ENCODE data around the gene LRRN2. TPM values are rescaled to one million over a fixed set of nuclear protein-coding genes. Genes with fewer than 3 reads are reported as not detected.

Gene LRRN2
- total and polyA plus RNA-seq, 2 experiments from 2014 or later, result 0.74 to 2.6 TPM

- TF ChIP-seq, protein P1, sequence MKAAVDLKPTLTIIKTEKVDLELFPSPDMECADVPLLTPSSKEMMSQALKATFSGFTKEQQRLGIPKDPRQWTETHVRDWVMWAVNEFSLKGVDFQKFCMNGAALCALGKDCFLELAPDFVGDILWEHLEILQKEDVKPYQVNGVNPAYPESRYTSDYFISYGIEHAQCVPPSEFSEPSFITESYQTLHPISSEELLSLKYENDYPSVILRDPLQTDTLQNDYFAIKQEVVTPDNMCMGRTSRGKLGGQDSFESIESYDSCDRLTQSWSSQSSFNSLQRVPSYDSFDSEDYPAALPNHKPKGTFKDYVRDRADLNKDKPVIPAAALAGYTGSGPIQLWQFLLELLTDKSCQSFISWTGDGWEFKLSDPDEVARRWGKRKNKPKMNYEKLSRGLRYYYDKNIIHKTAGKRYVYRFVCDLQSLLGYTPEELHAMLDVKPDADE (IDR thresholded peaks at IDR 0.05), result no peak
- TF ChIP-seq, protein P2, sequence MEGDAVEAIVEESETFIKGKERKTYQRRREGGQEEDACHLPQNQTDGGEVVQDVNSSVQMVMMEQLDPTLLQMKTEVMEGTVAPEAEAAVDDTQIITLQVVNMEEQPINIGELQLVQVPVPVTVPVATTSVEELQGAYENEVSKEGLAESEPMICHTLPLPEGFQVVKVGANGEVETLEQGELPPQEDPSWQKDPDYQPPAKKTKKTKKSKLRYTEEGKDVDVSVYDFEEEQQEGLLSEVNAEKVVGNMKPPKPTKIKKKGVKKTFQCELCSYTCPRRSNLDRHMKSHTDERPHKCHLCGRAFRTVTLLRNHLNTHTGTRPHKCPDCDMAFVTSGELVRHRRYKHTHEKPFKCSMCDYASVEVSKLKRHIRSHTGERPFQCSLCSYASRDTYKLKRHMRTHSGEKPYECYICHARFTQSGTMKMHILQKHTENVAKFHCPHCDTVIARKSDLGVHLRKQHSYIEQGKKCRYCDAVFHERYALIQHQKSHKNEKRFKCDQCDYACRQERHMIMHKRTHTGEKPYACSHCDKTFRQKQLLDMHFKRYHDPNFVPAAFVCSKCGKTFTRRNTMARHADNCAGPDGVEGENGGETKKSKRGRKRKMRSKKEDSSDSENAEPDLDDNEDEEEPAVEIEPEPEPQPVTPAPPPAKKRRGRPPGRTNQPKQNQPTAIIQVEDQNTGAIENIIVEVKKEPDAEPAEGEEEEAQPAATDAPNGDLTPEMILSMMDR (conservative IDR thresholded peaks at IDR 0.05; ENCODE audit: low read depth in 2 of 2), result no peak
- TF ChIP-seq EZH2 (IDR thresholded peaks at IDR 0.05; ENCODE audit: low read depth, unreplicated experiment), result no peak
These were observed 12.9 kb downstream of the LRRN2 start (continued) for GRCh38 chr1:204672482-204673121.

- Histone ChIP-seq H3K9me2 (ENCODE audit: insufficient read depth) (no peaks in the 10 kb centered on the region), H3K27me3 (ENCODE audit: insufficient read depth) (no peaks in the 10 kb centered on the region), H3K4me1 (ENCODE audit: insufficient read depth) (no peaks in the 10 kb centered on the region; the same call in 1 of the 2 replicates), H3F3A (replicated peaks; ENCODE audit: low read depth) (no peaks in the 10 kb centered on the region), H3K4me2 (no peak overlapping the region), H3K36me3 (ENCODE audit: insufficient read depth) (no peaks in the 10 kb centered on the region), H2AFZ (no peak overlapping the region), H3K79me2 (replicated peaks; ENCODE audit: insufficient read depth) (no peaks in the 10 kb centered on the region), H4K20me1 (replicated peaks; ENCODE audit: insufficient read depth) (no peaks in the 10 kb centered on the region), H3K27ac (ENCODE audit: low read depth) (no peak overlapping the region), H3K4me3 (no peak overlapping the region)
- H3K36me3 Mint-ChIP-seq (ENCODE audit: low read depth), result no peaks in the 10 kb centered on the region
- H3K27ac Mint-ChIP-seq, result no peak overlapping the region
- DNase-seq (ENCODE audit: low spot score), result no peak
- H3K4me1 Mint-ChIP-seq, result peaks cover 10% of the 10 kb centered on the region
- no peak overlapping the region for H3K4me3 Mint-ChIP-seq
- H3K27me3 Mint-ChIP-seq (ENCODE audit: insufficient read depth, low read depth, poor library complexity), result peaks cover 3% of the 10 kb centered on the region
- H3K9me3 Mint-ChIP-seq, result no peaks in the 10 kb centered on the region
- no peak for ATAC-seq
- no peak for TF ChIP-seq POLR2AphosphoS5 (IDR thresholded peaks at IDR 0.05; ENCODE audit: low read depth)
- TF ChIP-seq, protein P2 (conservative IDR thresholded peaks at IDR 0.05; ENCODE audit: low read depth in 2 of 2), result no peak
- no peak for TF ChIP-seq ZNF331 (CRISPR knock-in tag; IDR thresholded peaks at IDR 0.05; ENCODE audit: low read depth)
- TF ChIP-seq EZH2phosphoT487 (IDR thresholded peaks at IDR 0.05; ENCODE audit: unreplicated experiment), result no peak
- TF ChIP-seq, protein P1 (IDR thresholded peaks at IDR 0.05), result no peak
- TF ChIP-seq EZH2 (IDR thresholded peaks at IDR 0.05; ENCODE audit: low read depth, unreplicated experiment), result no peak
- no peak for TF ChIP-seq NANOG (IDR thresholded peaks at IDR 0.05; ENCODE audit: borderline replicate concordance)
- TF ChIP-seq, protein P3, sequence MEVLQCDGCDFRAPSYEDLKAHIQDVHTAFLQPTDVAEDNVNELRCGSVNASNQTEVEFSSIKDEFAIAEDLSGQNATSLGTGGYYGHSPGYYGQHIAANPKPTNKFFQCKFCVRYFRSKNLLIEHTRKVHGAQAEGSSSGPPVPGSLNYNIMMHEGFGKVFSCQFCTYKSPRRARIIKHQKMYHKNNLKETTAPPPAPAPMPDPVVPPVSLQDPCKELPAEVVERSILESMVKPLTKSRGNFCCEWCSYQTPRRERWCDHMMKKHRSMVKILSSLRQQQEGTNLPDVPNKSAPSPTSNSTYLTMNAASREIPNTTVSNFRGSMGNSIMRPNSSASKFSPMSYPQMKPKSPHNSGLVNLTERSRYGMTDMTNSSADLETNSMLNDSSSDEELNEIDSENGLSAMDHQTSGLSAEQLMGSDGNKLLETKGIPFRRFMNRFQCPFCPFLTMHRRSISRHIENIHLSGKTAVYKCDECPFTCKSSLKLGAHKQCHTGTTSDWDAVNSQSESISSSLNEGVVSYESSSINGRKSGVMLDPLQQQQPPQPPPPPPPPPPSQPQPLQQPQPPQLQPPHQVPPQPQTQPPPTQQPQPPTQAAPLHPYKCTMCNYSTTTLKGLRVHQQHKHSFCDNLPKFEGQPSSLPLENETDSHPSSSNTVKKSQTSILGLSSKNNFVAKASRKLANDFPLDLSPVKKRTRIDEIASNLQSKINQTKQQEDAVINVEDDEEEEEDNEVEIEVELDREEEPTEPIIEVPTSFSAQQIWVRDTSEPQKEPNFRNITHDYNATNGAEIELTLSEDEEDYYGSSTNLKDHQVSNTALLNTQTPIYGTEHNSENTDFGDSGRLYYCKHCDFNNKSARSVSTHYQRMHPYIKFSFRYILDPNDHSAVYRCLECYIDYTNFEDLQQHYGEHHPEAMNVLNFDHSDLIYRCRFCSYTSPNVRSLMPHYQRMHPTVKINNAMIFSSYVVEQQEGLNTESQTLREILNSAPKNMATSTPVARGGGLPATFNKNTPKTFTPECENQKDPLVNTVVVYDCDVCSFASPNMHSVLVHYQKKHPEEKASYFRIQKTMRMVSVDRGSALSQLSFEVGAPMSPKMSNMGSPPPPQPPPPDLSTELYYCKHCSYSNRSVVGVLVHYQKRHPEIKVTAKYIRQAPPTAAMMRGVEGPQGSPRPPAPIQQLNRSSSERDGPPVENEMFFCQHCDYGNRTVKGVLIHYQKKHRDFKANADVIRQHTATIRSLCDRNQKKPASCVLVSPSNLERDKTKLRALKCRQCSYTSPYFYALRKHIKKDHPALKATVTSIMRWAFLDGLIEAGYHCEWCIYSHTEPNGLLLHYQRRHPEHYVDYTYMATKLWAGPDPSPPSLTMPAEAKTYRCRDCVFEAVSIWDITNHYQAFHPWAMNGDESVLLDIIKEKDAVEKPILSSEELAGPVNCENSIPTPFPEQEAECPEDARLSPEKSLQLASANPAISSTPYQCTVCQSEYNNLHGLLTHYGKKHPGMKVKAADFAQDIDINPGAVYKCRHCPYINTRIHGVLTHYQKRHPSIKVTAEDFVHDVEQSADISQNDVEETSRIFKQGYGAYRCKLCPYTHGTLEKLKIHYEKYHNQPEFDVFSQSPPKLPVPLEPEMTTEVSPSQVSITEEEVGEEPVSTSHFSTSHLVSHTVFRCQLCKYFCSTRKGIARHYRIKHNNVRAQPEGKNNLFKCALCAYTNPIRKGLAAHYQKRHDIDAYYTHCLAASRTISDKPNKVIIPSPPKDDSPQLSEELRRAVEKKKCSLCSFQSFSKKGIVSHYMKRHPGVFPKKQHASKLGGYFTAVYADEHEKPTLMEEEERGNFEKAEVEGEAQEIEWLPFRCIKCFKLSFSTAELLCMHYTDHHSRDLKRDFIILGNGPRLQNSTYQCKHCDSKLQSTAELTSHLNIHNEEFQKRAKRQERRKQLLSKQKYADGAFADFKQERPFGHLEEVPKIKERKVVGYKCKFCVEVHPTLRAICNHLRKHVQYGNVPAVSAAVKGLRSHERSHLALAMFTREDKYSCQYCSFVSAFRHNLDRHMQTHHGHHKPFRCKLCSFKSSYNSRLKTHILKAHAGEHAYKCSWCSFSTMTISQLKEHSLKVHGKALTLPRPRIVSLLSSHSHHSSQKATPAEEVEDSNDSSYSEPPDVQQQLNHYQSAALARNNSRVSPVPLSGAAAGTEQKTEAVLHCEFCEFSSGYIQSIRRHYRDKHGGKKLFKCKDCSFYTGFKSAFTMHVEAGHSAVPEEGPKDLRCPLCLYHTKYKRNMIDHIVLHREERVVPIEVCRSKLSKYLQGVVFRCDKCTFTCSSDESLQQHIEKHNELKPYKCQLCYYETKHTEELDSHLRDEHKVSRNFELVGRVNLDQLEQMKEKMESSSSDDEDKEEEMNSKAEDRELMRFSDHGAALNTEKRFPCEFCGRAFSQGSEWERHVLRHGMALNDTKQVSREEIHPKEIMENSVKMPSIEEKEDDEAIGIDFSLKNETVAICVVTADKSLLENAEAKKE (CRISPR knock-in tag; IDR thresholded peaks at IDR 0.05), result no peak
- no peak for TF ChIP-seq ZNF114 (CRISPR knock-in tag; IDR thresholded peaks at IDR 0.05)
- no peak for TF ChIP-seq JUNB (IDR thresholded peaks at IDR 0.05; ENCODE audit: unreplicated experiment)
These were observed 13.5 kb downstream of the LRRN2 start for GRCh38 chr1:204672069-204672468.

Data from GM23338 (cell line).